SIG-M5 treated with dmso at 0.1 percent for 504 hours (cell line): ENCODE measurements around the gene P2RX3.
"Not testable (repeated sequence)": the region's sequence is repeated elsewhere in the genome, so short reads cannot be mapped to it uniquely, and the experiment has no call there.

ENCODE experiments used
- DNase-seq: peaks from one replicate; lab custom pipeline; 2025; ENCODE audit not compliant: unreplicated experiment; lab: John Stamatoyannopoulos, UW

Gene P2RX3

GRCh38 chr11:57394203-57394965 is 56.2 kb downstream of the P2RX3 start:
- DNase-seq, result no peak

- no peak for DNase-seq
These were observed 57.9 kb downstream of the P2RX3 start for GRCh38 chr11:57395905-57396623.

- no peak for DNase-seq
These were observed 58.6 kb downstream of the P2RX3 start for GRCh38 chr11:57396744-57397143.

GRCh38 chr11:57397394-57397990 is 59.3 kb downstream of the P2RX3 start:
- peak; percentile 68 for DNase-seq

GRCh38 chr11:57399221-57399620 is 61.1 kb downstream of the P2RX3 start:
- DNase-seq, result no peak

- no peak for DNase-seq
These were observed 61.9 kb downstream of the P2RX3 start for GRCh38 chr11:57399972-57400578.

GRCh38 chr11:57402188-57403002 is 64.2 kb downstream of the P2RX3 start:
- no peak for DNase-seq

- DNase-seq, result not testable (repeated sequence)
These were observed 65.0 kb downstream of the P2RX3 start for GRCh38 chr11:57403003-57403801.

GRCh38 chr11:57403802-57404147 is 65.6 kb downstream of the P2RX3 start:
- no peak for DNase-seq

GRCh38 chr11:57405271-57405860 is 67.2 kb downstream of the P2RX3 start:
- DNase-seq, result no peak

GRCh38 chr11:57406337-57406904 is 68.3 kb downstream of the P2RX3 start:
- peak; percentile 58 for DNase-seq

GRCh38 chr11:57407010-57407920 is 69.1 kb downstream of the P2RX3 start:
- no peak for DNase-seq

GRCh38 chr11:57407941-57408475 is 69.9 kb downstream of the P2RX3 start:
- no peak for DNase-seq

GRCh38 chr11:57408771-57409170 is 70.6 kb downstream of the P2RX3 start:
- no peak for DNase-seq

- no peak for DNase-seq
These were observed 71.4 kb downstream of the P2RX3 start for GRCh38 chr11:57409321-57410100.

GRCh38 chr11:57410287-57410686 is 72.1 kb downstream of the P2RX3 start:
- DNase-seq, result no peak

GRCh38 chr11:57413681-57414080 is 75.5 kb downstream of the P2RX3 start:
- DNase-seq, result no peak
